ENCODE measurements around the gene LYG2.
"Not testable (repeated sequence)": the region's sequence is repeated elsewhere in the genome, so short reads cannot be mapped to it uniquely, and the experiment has no call there.

Gene LYG2, protein sequence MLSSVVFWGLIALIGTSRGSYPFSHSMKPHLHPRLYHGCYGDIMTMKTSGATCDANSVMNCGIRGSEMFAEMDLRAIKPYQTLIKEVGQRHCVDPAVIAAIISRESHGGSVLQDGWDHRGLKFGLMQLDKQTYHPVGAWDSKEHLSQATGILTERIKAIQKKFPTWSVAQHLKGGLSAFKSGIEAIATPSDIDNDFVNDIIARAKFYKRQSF

DNA sequence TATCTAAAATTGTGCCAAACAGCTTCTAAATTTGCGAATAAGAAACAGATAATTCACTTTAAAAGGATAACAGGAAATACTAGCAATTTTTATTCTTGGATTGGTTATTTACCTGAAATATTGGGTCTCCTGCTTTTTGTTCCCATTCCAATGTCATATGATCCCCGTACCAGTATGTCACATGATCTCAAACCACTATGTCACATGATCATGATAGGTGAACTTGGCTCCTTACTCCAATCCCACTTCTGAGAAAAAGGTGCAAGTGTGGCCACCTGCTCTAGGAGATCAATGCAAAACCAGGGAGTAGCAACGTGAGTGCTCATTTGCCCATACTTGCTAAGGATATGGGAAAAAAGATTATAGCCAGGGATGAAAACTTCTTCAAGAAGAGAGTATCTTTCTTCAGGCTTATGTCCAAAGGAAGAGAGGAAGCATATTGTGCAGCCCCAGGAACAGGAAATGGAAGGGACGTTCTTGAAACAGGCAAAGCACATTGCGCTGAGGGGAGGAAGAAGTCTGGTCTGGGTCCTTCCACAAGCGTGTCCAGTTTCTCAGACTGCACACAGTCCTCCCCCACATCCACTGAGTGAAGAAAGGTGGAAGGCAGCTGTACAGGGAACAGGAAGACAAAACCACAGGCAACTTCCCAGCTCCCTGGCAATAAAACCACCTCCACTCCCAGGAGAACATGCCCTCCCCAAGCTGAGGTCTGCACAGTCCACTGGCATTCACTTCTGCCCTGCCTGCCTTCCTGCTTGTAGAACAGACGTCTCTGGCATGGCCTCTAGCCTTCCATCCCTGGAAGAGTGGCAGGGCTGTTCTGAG, at the start of gene LYG2:
TSS of gene LYG2 (minus strand) at position 176 of the 828 bp plus-strand sequence. CDS start 1,406 bp downstream, outside the sequence.
- DNase-seq (ENCODE audit: low spot score), result no peak

DNA sequence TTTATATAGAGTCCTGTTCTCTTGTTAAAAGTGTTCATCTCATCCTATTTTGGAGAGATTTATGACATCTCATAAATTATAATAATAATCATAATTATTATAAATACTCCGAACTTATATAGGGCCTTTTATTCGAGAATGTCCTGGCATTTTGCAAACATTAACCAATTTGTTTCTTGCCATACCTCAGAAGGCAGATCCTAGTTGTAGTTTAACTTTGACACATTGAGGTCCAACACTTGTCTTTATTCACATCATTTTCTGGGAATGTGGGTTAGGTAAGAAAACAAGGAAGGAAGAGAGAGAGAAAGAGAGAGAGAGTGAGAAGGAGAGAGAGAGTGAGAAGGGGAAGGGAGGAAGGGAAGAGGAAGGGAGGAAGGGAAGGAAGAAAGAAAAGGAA, 45.6 kb upstream of the LYG2 start, which contains the start of gene LYG1:
TSS of gene LYG1 (minus strand) at position 101 of the 400 bp plus-strand sequence. CDS start 5,527 bp downstream, outside the sequence.
- DNase-seq (ENCODE audit: low spot score), result not testable (repeated sequence)

DNA sequence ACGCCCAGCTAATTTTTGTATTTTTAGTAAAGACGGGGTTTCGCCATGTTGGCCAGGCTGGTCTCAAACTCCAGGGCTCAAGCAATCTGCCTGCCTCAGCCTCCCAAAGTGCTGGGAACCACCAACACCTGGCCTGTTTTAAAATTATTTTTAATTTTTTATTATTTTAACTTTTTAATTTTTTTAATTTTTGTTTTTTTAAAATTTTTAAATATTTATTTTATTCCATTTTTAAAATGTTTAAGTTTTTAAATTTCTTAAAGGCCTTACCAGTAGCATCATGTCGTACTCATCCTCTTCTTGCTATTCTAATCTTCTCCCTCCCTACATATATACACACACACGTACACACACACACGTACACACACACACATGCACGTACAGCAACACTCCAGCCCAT, 44.1 kb upstream of the LYG2 start:
- DNase-seq (ENCODE audit: low spot score), result no peak

DNA sequence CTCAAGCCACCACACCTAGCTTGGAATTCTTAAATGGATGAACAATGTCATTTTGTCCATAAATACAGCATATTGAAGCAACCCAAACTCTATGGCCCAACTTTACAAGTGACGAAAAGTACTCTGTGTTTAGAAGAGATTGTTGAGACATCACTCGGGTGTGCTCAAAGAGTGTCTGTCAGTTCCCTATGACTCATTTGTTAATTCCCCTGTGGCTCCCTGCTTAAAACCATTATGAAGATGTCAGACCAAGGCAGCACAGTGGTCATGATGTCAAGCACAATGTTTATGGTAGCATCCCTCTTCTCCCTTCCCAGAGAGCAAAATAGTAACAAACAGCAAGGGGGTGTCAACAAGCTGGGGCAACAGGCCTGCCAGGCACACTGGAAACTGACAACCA, 42.5 kb upstream of the LYG2 start:
- DNase-seq (ENCODE audit: low spot score), result peak; percentile 8

DNA sequence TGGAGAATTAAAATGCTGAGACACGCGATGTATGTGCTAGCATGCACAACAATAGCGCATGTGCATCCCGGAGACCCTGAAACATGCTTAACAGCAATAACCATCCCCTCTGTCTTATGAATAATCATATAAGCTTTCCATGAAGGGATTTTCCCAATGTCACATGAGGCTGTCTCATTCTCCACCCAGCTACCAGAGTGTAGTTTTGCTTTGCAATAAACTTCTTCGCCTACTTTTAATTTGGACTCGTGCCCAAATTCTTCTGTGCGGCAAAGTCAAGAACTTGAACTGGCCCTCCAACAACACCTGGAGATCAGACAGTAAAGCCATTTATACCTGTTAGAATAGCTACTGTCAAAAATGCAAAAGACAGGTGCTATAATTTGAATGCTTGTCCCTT, 30.1 kb upstream of the LYG2 start:
- DNase-seq (ENCODE audit: low spot score), result no peak

DNA sequence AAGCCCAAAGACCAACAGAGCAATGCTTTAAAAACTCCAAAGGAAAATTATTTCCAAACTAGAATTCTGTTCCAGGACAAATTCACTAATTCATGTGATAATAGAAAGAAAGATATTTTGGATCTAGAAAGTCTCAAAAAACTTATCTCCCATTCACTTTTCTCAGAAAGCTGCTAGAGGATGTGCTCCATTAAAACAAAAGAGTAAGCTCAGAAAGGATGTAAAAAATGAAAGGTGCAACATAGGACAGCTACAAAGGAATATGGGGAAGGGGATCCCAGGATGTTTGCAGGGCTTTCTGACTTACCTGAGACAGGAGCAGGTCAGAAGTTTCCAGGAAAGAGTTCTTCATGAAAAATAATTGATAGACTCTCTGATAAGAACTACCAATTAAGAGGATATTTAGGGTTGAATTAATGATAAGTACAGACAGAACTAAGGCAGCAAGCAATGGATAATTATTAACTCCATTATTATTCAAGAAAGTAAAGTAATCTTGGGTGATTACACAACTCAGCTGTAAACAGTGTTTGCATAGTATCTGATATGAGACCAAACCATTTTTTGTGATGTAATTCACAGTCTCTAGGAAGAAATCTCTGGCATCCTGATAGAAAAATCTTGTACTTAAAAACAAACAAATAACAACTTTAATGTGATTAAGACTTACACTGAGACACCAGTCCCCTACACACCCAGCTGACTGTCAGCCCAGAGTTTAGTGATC, 24.7 kb upstream of the LYG2 start:
- no peak for DNase-seq (ENCODE audit: low spot score)

DNA sequence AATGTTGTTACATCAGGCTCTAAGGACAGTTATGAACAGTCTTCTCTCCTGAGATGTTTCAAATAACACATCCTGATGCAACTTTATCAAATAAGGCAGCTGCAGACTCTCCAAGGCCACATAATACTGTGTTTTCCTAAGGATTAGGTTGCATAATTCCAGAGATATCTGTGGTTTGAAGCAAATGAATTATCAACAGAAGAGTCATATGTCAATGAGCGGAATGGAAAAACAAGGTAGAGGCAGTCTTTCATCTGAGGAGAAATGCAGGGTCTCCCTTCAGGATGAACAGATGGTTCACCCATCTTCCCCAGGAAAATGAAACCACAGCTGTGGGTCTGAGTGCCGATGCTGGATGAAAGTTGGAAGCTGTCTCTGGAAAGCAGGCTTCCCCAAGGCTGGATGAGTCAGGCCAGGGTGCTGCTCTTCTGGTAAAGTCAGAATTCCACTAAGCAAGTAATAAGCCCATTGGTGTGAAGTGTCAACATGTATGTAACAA, 23.4 kb upstream of the LYG2 start:
- peak; percentile 47 for DNase-seq (ENCODE audit: low spot score)

DNA sequence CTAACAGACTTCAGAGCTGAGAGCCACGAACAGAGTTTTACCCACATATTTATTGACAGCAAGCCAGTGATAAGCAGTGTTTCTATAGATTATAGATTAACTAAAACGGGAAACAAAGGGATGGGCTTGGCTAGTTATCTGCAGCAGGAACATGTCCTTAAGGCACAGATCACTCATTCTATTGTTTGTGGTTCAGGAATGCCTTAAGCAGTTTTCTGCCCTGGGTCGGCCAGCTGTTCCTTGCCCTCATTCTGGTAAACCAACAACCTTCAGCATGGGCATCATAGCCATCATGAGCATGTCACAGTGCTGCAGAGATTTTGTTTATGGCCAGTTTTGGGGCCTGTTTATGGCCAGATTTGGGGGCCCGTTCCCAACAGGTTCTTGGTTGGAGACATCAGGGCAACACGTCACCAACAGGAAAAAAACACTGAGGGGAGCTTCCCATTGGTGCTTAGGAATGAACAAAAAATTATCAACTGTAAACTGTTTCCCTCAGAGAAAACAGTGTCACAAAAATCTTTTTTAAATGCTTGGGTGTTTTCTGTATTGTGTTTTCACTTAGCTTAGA, 22.8 kb upstream of the LYG2 start:
- DNase-seq (ENCODE audit: low spot score), result not testable (repeated sequence)

DNA sequence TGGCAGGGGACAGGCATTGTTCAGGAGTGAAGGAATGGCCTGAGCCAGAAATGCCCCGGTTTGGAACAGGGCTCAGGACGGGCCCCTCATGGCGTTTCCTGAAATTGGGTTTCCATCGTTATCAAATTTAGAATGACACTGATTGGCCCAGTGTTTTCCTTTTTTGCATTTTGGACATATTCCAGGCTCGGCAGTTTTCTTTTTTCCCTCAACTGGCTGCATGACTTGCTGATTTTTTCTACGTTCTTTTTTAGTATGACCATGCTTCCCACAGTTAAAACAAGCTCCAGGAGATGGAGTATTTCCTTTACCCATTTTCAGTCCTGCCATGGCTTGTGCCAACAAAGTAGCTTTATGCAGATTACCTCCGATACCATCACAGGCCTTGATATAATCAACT, 20.4 kb upstream of the LYG2 start:
- DNase-seq (ENCODE audit: low spot score), result no peak

DNA sequence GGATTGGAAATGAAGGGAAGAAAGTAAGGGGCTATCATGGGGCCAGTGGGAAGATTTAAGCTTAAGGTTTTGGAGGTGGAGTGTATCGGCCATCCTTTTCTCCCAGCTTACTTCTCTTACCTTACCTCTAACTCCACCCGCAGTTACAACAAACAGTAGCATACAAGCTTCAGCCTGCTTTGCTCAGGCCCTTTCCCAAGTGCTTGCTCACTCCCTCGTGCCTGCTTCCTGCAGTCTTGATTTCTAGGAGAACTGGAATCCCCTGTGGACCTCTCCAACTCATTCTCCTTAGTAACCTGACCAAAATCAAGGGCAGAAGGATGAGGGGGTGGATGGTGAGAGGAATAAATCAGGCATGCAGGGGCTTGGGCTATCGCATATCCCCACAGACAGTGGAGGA, 5.8 kb upstream of the LYG2 start:
- no peak for DNase-seq (ENCODE audit: low spot score)

DNA sequence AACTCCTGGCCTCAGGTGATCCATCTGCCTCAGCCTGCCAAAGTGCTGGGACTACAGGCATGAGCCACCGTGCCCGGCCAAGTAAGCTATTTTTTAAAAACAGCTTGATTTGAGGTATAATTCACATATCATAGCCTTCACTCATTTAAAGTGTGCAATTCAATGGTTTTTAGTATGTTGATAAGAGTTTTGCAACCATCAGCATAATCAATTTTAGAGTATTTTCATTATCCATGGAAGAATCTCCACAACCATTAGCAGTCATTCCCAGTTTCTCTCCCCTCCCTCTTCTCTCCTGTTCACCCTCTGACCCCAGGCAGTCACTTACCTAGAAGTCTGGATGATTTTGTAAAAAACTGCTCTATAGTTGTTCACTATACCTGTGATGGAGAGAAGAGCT, 4.7 kb upstream of the LYG2 start:
- no peak for DNase-seq (ENCODE audit: low spot score)

DNA sequence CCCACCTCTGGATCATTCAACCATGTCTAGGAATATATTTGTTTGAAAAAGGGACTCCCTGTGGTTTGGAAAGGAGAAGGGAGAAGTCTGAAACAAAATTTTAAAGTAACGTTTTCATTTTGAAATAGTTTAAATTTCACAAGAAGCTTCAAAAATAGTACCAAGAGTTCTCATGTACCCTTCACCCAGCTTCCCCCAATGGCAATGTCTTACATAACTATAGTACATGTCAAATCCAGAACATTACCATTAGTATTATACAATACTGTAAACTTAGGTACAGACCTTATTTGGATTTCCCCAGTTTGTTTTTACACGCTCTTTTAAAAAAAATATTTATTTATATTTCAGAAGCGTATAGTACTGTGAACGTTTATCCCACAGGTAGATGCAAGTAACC, 4.0 kb upstream of the LYG2 start:
- no peak for DNase-seq (ENCODE audit: low spot score)

DNA sequence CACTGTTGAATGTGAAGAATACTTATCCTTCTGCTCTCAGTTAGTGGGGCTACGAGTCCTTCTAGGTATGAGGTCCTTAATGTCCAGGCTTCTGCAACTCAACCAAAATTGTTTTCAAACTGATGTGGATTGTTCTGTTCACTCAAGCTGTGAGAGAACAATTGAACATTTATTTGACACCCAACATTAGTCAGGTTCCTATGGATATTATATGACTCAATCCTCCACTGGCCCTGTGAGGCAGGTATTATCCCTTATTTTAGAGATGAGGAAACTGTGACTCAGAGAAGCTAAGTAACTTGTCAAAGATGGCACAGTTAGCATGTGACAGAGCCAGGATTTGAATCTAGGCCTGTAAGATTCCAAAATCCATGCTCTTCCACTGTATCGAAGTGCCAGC, 1.2 kb upstream of the LYG2 start:
- DNase-seq (ENCODE audit: low spot score), result no peak

DNA sequence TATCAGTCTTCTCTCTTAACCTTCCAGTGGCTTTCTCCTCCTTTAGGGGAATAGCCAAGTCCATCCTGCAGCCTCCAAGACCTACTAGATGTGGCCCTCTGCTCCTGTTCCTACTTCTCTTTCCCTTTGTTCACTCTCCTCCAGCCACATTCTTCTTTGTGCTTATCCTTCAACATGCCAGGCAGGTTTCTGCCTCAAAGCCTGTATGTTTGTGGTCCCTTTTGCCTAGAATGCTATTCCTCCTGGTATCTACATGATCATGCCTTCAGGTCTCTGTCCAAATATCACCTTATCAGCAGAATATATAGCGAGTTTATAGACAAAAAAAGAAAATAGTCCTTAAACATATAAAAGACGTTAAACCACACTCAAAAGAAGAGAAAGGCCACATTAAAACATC, 5.5 kb downstream of the LYG2 start:
- no peak for DNase-seq (ENCODE audit: low spot score)

DNA sequence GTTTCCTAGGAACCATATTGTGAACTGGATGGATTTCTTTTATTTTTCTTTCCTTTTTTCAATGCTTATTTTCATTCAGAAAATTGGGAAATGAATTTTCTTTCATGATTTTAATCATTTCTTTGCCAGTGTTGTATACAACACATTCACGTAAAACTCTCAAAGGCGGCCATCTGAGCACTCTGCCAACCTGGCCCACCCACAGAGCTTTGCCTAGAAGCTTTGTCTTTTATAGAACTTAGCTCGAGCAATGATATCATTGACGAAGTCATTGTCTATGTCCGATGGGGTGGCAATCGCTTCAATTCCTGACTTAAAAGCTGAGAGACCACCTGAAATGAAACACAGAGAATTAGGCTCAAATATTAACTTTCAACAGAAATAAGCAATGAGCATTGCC, 13.3 kb downstream of the LYG2 start:
- DNase-seq (ENCODE audit: low spot score), result no peak

DNA sequence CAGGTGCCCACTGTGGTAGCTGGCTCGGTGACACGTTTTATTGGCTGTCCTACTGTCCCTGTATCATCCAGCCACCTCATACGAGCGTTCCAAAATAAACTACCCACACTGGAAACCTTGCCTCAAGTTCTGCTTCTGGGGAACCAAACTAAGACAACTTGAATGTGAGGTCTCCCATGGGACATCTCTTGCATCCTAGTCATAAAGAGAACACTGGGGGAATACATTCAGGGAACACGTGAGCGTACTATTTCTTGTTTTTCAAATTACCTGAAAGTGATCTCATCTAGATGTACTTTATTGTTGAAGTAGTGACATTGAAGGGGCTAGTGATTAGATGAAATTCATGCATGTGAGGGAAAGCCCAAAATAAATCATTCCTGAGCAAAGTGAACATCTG, 15.0 kb downstream of the LYG2 start:
- DNase-seq (ENCODE audit: low spot score), result no peak

DNA sequence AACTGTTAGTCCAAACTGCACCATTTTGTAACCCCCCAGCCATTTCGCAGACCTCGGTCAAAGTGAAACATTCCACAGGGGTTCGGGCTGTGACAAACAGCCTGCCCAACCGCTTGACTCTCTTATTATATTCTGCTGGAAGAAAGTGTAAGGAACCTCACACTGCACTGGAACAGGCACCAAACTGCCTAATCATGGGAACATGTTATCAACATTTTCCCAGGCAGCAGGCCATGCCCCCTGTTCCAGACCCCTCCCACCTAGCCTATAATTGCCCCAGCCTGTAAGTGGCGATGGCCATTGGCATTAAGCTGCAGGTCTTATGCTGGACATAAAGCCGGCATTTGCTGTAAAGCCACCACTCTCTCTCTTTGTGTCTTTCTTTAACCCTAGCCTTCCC, 16.9 kb downstream of the LYG2 start:
- no peak for DNase-seq (ENCODE audit: low spot score)

DNA sequence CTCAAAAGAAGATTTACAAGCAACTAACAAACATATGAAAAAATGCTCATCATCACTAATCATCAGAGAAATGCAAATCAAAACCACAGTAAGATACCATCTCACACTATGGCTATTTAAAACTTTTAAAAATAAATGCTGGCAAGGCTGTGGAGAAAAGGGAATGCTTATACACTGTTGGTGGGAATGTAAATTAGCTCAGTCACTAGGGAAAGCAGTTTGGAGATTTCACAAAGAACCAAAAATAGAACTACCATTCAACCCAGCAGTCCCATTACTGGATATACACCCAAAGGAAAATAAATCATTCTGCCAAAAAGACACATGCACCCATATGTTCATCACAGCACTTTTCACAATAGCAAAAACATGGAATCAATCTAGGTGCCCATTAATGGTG, 22.3 kb downstream of the LYG2 start:
- DNase-seq (ENCODE audit: low spot score), result not testable (repeated sequence)

DNA sequence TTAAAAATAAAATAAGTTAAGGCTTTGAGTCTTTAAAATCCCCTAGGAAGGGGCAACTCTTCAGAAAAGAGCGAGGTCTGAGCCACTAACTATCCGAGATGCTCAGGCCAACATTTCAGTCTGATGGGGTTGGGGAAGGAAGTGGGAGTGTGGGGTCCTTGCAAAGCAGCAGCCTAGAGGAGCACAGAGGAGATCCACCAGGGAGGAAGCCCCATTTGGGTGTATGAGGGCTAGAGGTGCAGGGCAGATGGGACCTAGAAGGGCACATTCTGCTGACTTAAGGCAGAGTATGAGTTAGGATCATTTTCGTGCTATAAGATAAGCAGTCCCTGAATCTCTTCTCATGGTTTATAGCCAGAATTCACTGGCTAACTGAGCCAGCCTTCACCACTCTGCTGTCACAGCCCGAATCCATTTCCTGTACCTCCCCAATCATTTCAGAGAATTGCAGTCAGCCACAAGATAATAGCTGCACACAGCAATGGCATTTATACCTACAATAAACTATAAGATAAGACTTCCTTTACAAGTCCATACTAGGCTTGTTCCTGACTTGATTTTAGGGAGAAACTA, 37.5 kb downstream of the LYG2 start:
- no peak for DNase-seq (ENCODE audit: low spot score)

DNA sequence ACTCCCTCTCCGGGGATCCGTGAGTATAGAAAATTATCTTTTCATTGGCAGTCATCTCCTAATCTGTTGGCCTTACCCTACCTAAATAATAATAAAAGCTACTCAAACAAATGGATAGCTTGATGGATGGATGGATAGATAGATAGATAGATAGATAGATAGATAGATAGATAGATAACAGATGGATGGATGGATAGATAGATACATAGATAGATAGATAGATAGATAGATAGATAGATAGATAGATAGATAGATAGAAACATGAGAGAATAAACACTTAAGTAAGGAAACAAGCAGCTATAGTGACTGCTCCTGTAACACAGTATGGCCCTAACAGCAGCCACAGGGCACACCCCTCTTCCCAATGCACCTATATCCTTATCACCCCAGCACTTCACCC, 39.4 kb downstream of the LYG2 start:
- no peak for DNase-seq (ENCODE audit: low spot score)

DNA sequence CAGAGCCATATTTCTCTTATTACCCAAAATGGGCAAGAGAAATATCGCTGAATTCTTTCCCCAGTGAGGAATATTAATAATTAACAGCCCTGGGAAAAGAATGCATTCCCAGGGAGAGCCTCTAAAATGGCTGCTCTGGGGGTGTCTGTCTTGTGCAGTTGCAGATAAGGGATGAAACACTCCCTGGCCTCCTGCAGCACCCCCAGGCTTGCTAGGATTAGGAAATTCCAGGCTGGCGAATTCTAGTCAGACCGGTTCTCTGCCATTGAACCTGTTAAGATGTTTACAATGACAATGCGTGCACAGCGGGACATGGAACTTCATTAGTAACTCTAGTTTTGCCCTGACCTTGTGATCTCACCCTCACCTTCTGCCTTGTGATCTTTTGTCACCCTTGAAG, 50.0 kb downstream of the LYG2 start:
- DNase-seq (ENCODE audit: low spot score), result no peak

All from hepatic stellate cell (primary cell).